ENCODE results near the gene TSPAN32.
"Not testable (repeated sequence)": the region's sequence is repeated elsewhere in the genome, so short reads cannot be mapped to it uniquely, and the experiment has no call there.

The TSPAN32 gene

DNA sequence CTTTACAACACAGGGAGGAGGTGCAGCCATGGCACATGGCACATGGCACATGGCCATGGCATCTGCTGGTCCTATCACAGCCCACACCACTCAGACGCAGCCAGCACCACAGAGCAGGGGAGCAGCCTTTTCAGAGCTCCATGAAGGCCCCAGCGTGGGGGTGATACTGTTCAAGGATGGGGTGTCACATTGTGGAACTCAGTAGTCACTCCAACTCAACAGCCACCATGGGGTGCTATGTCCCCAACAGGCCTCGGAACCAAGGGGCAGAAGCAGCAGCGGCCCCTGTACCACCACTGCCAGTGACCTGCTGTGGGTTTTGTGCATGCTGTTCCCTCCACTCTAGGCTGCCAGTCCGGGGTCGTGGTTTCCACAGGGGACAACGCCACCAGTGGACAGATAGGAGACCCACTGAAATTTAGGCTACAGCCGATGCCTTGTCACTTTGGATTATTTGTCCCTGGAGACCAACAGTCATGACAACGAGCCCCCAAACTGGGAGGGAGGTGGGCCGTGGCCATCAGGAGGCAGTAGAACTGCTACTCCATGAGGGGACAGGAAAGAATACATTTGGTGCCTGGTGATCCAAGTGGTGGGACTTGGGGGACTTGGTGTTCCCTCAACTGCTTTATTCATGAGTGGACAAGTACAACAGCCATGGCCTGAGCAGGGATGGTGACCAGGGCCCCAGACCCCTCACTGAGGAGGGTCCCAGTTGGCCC is 44.9 kb downstream of the TSPAN32 start:
- DNase-seq = no peak

DNA sequence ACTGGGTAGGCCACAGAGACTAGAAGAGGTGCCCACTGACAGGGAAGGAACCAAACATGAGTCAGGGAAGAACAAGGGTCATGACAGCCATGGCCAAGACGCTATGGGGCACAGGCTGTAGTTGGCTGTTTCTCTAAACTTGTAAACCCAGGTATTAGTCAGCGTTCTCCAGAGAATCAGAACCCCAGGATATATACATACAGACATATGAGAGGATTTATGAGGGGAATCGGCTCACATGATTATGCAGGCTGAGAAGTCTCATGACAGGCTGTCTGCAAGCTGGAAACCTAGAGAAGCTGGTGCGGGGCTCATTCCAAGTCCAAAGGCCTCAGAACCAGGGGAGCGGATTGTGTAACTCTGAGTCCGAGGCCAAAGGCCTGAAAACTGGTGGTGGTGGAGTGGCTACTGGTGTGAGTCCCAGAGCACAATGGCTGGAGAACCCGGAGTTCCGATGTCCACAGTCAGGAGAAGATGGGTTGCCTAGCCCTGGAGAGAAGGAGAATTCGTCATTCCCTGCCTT is 45.6 kb downstream of the TSPAN32 start:
- no peak for DNase-seq

DNA sequence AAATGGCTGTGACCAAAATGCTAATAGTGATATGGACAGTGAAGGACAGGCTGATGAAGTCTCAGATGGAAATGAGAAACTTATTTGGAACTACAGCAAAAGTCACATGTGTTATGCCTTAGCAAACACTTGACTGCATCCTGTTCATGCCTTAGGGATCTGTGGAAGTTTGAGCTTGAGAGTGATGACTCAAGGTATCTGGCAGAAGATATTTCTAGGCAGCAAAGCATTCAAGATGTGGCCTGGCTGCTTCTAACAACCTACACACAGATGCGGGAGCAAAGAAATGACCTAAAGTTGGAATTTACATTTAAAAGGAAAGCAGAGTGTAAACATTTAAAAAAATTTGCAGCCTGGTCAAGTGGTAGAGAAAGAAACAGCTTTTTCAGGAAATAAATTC is 47.2 kb downstream of the TSPAN32 start:
- no peak for DNase-seq

- DNase-seq = no peak
Observed at GRCh38 chr11:2351701-2352100, 49.9 kb downstream of the TSPAN32 start.

- no peak for DNase-seq
Observed at GRCh38 chr11:2352420-2352819, 50.6 kb downstream of the TSPAN32 start.

- no peak for DNase-seq
Observed at GRCh38 chr11:2355000-2355644, 53.3 kb downstream of the TSPAN32 start.

DNA sequence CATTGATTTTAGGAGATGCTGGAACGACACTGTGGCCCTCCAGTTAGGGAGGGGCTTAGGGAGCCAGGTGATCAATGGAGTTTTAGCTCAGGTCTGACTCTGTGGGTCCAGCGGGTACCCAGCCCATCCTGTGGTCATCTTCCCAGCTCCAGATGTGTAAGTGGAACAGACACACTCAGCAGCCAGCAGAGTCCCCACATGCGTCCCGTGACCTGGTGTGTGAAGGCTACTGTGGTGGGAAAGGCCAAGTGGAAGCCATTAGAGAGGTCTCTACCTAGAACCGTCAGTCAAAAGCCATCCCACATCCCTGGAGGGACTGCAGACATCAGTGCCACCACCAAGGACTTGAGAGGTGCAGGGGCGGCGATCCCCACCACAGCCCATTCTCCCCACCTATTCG is 55.4 kb downstream of the TSPAN32 start:
- DNase-seq = no peak

DNA sequence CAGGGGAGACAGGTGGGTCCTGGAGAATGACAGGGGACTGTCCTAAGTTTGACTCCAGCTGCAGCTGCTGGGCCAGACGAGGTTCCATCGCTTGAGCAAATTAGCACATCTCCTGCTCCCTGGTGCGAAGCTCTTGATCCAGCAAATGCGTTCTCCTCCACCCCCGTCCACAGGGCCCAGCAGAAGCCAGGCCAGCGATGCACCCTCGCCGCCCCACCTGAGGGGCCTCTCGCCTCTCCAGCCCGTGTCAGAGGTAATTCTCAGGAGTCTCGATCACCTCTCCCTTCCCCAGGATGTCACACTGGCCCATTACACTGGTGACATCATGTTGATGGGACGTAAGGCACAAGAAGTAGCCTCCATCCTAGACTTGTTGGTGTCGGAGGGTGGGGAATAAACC is 55.8 kb downstream of the TSPAN32 start:
- not testable (repeated sequence) for DNase-seq

DNA sequence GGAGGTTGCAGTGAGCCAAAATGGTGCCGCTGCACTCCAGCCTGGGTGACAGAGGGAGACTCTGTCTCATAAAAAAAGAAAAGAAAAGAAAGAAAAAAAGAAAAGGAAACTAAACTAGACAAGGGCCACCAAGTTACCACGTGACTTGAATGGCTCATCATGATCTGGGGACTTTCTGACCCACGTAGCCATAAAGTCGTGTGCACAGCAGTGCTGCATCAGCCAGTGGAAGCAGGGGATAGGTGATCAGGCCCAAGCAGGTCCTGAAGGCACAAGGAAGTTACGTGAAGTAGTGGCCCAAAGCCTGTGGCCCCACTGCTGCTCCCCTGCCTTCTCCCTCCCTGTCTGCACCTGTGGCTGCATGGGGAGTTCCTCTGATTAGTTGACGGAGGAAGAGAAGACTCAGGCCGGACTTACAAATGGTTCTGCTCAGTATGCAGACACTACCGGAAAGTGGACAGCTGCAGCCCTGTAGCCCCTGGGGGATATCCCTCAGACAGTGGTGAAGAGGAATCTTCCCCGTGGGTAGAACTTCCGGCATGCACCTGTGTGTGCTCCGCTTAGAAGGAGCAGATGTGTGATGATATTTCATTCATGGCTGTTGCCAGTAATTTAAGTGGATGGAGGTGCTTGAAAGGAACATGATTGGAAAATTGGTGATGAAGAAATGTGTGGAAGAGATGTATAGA is 57.1 kb downstream of the TSPAN32 start:
- DNase-seq = no peak

DNA sequence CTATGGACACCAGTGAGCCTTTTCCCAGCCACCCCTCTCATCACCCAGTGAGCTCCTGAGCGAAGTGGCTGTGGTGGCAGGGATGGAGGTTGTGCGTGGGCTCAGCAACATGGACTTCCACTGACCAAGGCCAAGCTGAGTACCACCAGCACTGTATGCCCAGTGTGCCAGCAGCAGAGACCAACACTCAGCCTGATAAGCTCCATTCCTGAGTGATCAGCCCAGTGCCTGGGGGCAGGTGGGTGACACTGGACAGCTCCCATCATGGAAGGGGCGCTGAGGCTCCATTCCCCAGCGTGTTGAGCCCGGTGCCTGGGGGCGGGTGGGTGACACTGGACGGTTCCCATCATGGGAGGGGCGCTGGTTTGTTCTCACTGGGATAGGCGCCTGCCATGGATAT is 57.7 kb downstream of the TSPAN32 start:
- no peak for DNase-seq

- DNase-seq = no peak
Observed at GRCh38 chr11:2360081-2360642, 58.3 kb downstream of the TSPAN32 start.

DNA sequence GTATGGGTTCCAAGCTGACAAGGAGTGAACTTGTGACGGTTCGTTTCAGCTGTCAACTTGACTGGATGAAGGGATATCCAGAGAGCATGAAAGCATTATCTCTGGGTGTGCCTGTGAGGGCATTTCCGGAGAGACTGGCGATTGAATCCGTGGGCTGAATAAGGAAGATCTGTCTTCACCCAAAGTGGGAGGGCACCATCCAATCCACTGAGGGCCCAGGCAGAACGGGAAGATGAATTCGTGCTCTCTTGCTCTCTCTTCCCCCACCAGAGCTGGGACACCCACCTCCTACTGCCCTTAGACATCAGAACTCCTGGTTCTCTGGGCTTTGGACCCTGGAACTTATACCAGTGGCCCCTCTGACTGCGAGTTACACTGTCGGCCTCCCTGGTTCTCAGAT is 59.8 kb downstream of the TSPAN32 start:
- DNase-seq = no peak

DNA sequence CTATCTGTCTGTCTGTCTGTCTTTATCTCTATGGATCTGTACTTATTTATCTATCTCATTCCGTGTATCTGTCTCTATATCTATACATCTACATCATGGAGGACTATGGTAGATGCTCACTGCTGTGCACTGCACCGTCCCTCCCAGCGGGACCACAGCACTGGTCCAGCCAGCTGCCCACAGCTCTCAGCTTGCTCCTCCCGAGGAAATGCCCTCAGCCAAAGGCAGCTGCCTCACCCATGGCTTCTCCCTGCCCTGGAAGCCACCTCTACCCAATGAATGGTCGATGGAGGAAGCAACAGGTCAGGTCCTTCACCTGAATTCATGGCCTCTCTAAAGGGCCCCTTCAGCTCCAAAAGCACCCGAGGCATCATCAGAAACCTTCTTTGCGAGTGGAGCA is 60.6 kb downstream of the TSPAN32 start:
- no peak for DNase-seq

DNA sequence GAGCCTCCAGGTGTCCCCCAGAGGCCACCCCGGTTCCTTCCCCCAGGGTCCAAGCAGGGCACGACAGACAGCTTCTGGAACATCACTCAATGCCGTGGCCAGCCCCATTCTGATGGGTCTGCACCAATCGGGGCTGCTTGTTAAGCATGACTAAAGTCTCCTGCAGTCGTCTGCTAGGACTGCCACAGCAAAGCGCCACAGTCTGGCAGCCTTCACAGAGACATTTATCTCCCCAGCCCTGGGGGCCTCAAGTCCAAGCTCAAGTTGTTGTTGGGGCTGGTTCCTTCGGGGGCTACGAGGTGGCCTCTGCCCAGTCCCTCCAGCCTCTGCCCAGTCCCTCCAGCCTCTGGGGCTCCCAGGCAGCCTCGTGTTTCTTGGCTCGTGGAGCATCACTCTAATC is 61.3 kb downstream of the TSPAN32 start:
- DNase-seq = no peak

DNA sequence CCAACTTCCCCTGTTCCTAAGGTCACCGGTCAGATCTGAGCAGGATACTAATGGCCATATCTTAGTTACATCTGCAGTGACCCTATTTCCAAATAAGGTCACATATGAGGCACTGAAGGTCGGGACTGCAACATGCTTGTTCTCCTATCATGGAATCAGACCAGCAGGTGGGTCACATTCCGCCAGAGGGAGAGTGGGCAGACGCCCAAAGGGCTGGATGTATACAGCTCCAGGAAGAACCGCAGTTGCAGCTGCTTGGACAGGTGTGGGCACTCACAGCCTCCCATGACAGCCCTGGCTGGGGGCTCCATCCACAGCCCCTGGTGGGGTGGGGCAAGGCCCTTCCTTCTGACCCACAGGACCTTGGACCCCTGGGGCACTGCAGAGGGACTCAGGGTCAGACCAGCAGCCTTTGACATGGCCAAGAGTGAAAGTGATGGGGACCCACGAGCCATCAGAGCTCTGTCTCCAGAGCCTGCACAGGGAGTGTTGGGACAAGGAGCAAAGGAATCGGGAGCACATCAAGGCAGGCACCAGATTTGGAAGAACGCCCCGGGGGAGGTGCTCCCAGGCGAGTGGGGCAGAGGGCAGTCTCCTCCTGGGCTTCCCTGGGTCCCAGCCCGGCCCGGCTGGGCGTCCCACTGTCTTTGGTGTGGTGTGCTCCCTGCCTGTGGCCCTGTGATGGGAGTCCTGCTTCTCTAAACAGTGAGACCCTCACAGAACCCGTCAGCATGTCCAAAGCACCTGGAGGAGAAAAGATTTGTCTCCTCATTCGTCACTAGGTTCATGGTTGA is 62.0 kb downstream of the TSPAN32 start:
- no peak for DNase-seq

DNA sequence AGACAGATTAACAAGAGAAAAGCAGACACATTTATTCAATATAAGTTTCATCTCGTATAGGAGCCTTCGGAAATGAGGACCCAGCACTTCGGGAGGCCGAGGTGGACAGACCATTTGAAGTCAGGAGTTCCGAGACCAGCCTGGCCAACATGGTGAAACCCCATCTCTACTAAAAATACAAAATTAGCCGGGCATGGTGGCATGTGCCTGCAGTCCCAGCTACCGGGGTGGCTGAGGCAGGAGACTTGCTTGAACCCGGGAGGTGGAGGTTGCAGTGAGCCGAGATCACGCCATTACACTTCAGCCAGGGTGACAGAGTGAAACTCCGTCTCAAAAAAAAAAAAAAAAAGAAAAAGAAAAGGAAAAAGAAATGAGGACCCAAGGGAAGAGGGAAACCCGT is 62.6 kb downstream of the TSPAN32 start:
- not testable (repeated sequence) for DNase-seq

GRCh38 chr11:2365571-2366210 is 63.9 kb downstream of the TSPAN32 start:
- DNase-seq = no peak

GRCh38 chr11:2366276-2366675 is 64.5 kb downstream of the TSPAN32 start:
- DNase-seq = no peak

DNA sequence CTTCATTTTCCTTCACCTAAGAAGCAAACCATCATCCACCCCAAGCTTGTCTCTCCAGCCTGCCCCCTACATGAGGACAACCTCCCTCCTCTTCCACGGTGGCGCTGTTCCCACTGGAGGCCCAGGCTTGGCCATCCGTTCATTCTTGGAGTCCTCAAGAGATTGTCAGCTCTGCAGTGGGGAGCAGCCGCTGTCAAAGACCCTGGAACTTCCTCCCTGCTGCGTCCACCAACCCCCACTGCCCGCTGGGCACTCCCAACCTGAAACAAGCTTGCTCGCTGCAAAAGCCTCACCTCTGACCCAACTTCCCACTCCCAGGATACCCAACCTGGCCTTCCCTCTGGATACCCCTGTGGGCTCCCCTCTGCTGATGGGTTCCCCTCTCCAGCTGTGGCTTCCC is 64.9 kb downstream of the TSPAN32 start:
- DNase-seq = no peak

GRCh38 chr11:2367266-2368160 is 65.7 kb downstream of the TSPAN32 start:
- no peak for DNase-seq
